Stimulated activated naive CD8-positive, alpha-beta T cell treated with anti-CD3 and anti-CD28 coated beads, Interleukin-15, Interleukin-2, amounts not matched to agents 100 U/mL and 50 U/mL, for 24 hours (primary cell): ENCODE data around the gene PRPF8.

Experiments
- ATAC-seq: fragments of 150-1000 bp; cut with Tn5 transposase; one replicate; pipeline ENCODE4 v1.10.0; 2021
- DNase-seq: peaks from one replicate; pipeline ENCODE4 v3.0.0; 2021

PRPF8 gene

GRCh38 chr17:1644493-1645206 is 40.0 kb downstream of the PRPF8 start:
- peak; percentile 63 for DNase-seq
- ATAC-seq = peak; percentile 31

- DNase-seq = no peak
- ATAC-seq = no peak
Measured at GRCh38 chr17:1643999-1644492, 40.6 kb downstream of the PRPF8 start.

GRCh38 chr17:1643293-1643998 is 41.2 kb downstream of the PRPF8 start:
- DNase-seq = peak; percentile 57
- peak; percentile 9 for ATAC-seq

GRCh38 chr17:1641065-1641403 is 43.6 kb downstream of the PRPF8 start:
- ATAC-seq (no peak), DNase-seq (no peak)

- no peak for DNase-seq
- ATAC-seq = no peak
Measured at GRCh38 chr17:1640329-1641064, 44.2 kb downstream of the PRPF8 start.

GRCh38 chr17:1639549-1640180 is 45.0 kb downstream of the PRPF8 start:
- ATAC-seq = no peak
- DNase-seq = no peak

GRCh38 chr17:1638624-1639300 is 45.9 kb downstream of the PRPF8 start:
- no peak for ATAC-seq
- no peak for DNase-seq

GRCh38 chr17:1638171-1638590 is 46.5 kb downstream of the PRPF8 start:
- no peak for ATAC-seq
- no peak for DNase-seq

- ATAC-seq (no peak), DNase-seq (no peak)
Measured at GRCh38 chr17:1636732-1637285, 47.9 kb downstream of the PRPF8 start.

- DNase-seq (no peak), ATAC-seq (no peak)
Measured at GRCh38 chr17:1635675-1636465, 48.8 kb downstream of the PRPF8 start.

GRCh38 chr17:1634841-1635650 is 49.6 kb downstream of the PRPF8 start:
- DNase-seq = no peak
- ATAC-seq = no peak

- DNase-seq (no peak), ATAC-seq (no peak)
Measured at GRCh38 chr17:1630662-1631061, 54.0 kb downstream of the PRPF8 start.

GRCh38 chr17:1629504-1630310 is 55.0 kb downstream of the PRPF8 start:
- ATAC-seq (peak; percentile 57), DNase-seq (peak; percentile 94)

GRCh38 chr17:1628856-1629503 is 55.7 kb downstream of the PRPF8 start:
- peak; percentile 92 for DNase-seq
- peak; percentile 80 for ATAC-seq

GRCh38 chr17:1627982-1628855 is 56.4 kb downstream of the PRPF8 start, which contains the start of gene SLC43A2:
SLC43A2 (minus strand) TSS chr17:1628834; CDS start chr17:1627874, 960 bp downstream.
- ATAC-seq = peak; percentile 75
- DNase-seq = peak; percentile 85

GRCh38 chr17:1627182-1627981 is 57.3 kb downstream of the PRPF8 start:
- ATAC-seq = no peak
- DNase-seq = no peak
